Measurements from ENCODE around the gene SOX6. TPM values are rescaled to one million over a fixed set of nuclear protein-coding genes. Genes with fewer than 3 reads are reported as not detected.

SOX6 gene
- total and polyA plus RNA-seq, 12 donors: 0.80 to 43.0 (median 21.2) TPM

GRCh38 chr11:16001044-16001568 is 355.2 kb downstream of the SOX6 start:
- H3K9me3 ChIP-seq: no peaks in the 10 kb centered on the region
- no peak for DNase-seq
- no peaks in the 10 kb centered on the region for H3K27me3 ChIP-seq
- no peak for TF ChIP-seq CTCF (IDR thresholded peaks at IDR 0.05)
- H3K4me3 ChIP-seq: no peak overlapping the region
- peak in 1 of 8 donors; percentile 8 for ATAC-seq
- peaks cover 0 to 39% (median 13%) of the 10 kb centered on the region in 9 donors for H3K4me1 ChIP-seq
- 88 to 92% methylated on average over 4 of the region's 4 CpGs for WGBS, 2 donors
- H3K36me3 ChIP-seq: peaks cover 0 to 4% (median 0%) of the 10 kb centered on the region in 9 donors
- peak overlapping the region in 3 of 10 donors; percentile 22 to 71 (median 55) for H3K27ac ChIP-seq
- intact Hi-C loops (cut with DNase I): no loop called here

DNA sequence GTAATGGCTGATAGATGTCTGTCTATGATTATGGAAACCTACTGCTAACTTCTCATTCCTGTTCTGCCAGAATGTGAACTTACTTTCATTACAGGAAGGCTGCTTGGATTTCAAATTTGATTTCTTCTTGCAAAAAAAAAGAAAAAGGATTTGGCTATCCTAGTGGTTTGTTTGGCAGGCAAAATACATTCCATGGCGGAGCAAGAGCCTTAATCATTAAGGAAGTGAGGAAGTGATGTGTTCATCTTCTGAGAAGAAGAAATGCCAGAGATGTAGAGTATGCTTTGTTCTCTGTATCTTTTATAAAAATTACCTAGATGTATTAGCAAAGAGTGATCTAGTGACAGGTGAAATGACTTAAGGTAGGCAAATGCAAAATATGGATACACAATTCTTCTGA is 356.3 kb downstream of the SOX6 start:
- intact Hi-C loops (cut with DNase I): no loop called here
- no peak for DNase-seq

DNA sequence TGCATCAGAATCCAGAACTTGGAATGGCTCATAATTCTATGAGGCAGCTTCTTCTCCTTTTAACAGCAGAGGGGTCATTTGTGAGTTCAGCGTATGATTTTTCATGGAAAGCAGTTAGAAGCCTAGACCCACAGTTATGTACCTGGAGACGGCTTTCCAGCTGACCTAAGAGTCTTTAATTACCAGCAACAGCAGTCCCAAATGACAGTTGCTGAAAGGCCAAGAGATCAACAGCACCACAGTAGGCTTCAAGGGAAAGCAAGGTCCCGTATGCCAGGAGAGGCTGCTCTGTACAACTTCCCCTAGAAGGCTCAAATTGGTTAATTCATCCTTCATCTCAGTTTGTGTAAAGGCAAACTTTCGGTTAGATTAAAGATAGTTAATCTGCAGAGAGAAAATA is 363.0 kb downstream of the SOX6 start:
- no peak for ATAC-seq
- Histone ChIP-seq H3K4me3 (no peak overlapping the region), H3K9me3 (no peaks in the 10 kb centered on the region), H3K36me3 (no peaks in the 10 kb centered on the region), H3K4me1 (peaks cover 0 to 12% (median 5%) of the 10 kb centered on the region in 9 donors), H3K27me3 (no peaks in the 10 kb centered on the region), H3K27ac (no peak overlapping the region)
- no peak for DNase-seq
- no peak for TF ChIP-seq CTCF (IDR thresholded peaks at IDR 0.05)
- 89 to 91% methylated on average over 4 of the region's 4 CpGs for WGBS, 2 donors
- intact Hi-C loops (cut with DNase I): no loop called here

More for the DNA sequence above, 356.3 kb downstream of the SOX6 start:
- Histone ChIP-seq H3K4me1 (peaks cover 0 to 39% (median 13%) of the 10 kb centered on the region in 9 donors), H3K36me3 (no peaks in the 10 kb centered on the region), H3K9me3 (no peaks in the 10 kb centered on the region), H3K27ac (peak overlapping the region in 3 of 10 donors; percentile 0 to 9 (median 8)), H3K27me3 (no peaks in the 10 kb centered on the region), H3K4me3 (no peak overlapping the region)
- WGBS, 2 donors: 39 to 50% methylated on average over 1 of the region's 1 CpG
- ATAC-seq: peak in 4 of 8 donors; percentile 38 to 64 (median 52)
- no peak for TF ChIP-seq CTCF (IDR thresholded peaks at IDR 0.05)

GRCh38 chr11:15991215-15991614 is 365.1 kb downstream of the SOX6 start:
- no peak overlapping the region for H3K27ac ChIP-seq

More at GRCh38 chr11:15991215-15991614, 365.1 kb downstream of the SOX6 start:
- no peak for DNase-seq
- Histone ChIP-seq H3K4me3 (no peak overlapping the region), H3K4me1 (peaks cover 0 to 16% (median 8%) of the 10 kb centered on the region in 9 donors), H3K27me3 (no peaks in the 10 kb centered on the region), H3K36me3 (peaks cover 0 to 5% (median 0%) of the 10 kb centered on the region in 9 donors), H3K9me3 (no peaks in the 10 kb centered on the region)
- WGBS, 2 donors: 98% methylated on average over 3 of the region's 3 CpGs
- TF ChIP-seq CTCF (IDR thresholded peaks at IDR 0.05): no peak
- intact Hi-C loops (cut with DNase I): no loop called here
- ATAC-seq: no peak
